WTC11 (cell line): ENCODE data around the gene ARPC2. TPM values are rescaled to one million over a fixed set of nuclear protein-coding genes. Genes with fewer than 3 reads are reported as not detected.

ENCODE experiments used
- ATAC-seq: fragments of 200-7000 bp; cut with Tn5 transposase; 2 replicates; pipeline ENCODE4 v1.10.0; 2021; ENCODE audit warnings: mild to moderate bottlenecking, moderate library complexity
- CTCF ChIA-PET: fragments of 300-600 bp; sonication (Branson Sonifier 250); formaldehyde crosslinking; loops from one replicate; lab custom pipeline; 2021; ENCODE audit warnings: antibody characterized with exemption; lab: Charles Lee
- POLR2A ChIA-PET: fragments of 350-600 bp; sonication (Branson Sonifier 250); formaldehyde crosslinking; loops from one replicate; lab custom pipeline; 2021; ENCODE audit warnings: antibody characterized with exemption; lab: Charles Lee
- DNase-seq: peaks from one replicate; pipeline ENCODE4 v3.0.0; 2021; ENCODE audit warnings: low spot score
- H3K27ac Mint-ChIP-seq: 2 replicates; pipeline ENCODE4 v1.8.0; 2021; ENCODE audit warnings: mixed read lengths
- H3K27me3 Mint-ChIP-seq: 2 replicates; pipeline ENCODE4 v1.8.0; 2021; ENCODE audit warnings: low read depth, mild to moderate bottlenecking, moderate library complexity, mixed read lengths
- H3K36me3 Mint-ChIP-seq: 2 replicates; pipeline ENCODE4 v1.8.0; 2021; ENCODE audit warnings: mixed read lengths
- H3K4me1 Mint-ChIP-seq: 2 replicates; pipeline ENCODE4 v1.8.0; 2022; ENCODE audit warnings: mixed read lengths
- H3K4me3 Mint-ChIP-seq: 2 replicates; pipeline ENCODE4 v1.8.0; 2021; ENCODE audit warnings: mild to moderate bottlenecking, moderate library complexity, mixed read lengths
- H3K9me3 Mint-ChIP-seq: 2 replicates; pipeline ENCODE4 v1.8.0; 2021; ENCODE audit warnings: mixed read lengths
- AR ChIP-seq: fragments of 250-450 bp; sonication (Bioruptor Pico); IDR thresholded peaks from 2 replicates; pipeline ENCODE4 v1.9.0; 2021; ENCODE audit warnings: mild to moderate bottlenecking
- CREB1 ChIP-seq: sonication (generic); formaldehyde crosslinking; IDR thresholded peaks from 2 replicates; pipeline ENCODE4 v1.8.0; 2023; ENCODE audit warnings: mild to moderate bottlenecking, missing genetic modification reagents
- CTCF ChIP-seq: fragments of 200-600 bp; IDR thresholded peaks from 2 replicates; pipeline ENCODE4 v1.8.0; 2022; ENCODE audit warnings: antibody characterized with exemption
- E2F4 ChIP-seq: sonication (generic); formaldehyde crosslinking; IDR thresholded peaks from 2 replicates; pipeline ENCODE4 v1.8.1; 2022; ENCODE audit warnings: low read depth, mild to moderate bottlenecking, moderate library complexity, missing genetic modification reagents, borderline replicate concordance
- FOXP1 ChIP-seq: sonication (generic); formaldehyde crosslinking; IDR thresholded peaks from 2 replicates; pipeline ENCODE4 v1.8.0; 2022; ENCODE audit warnings: missing genetic modification reagents, mild to moderate bottlenecking, moderate library complexity, borderline replicate concordance
- FOXP4 ChIP-seq: sonication (generic); formaldehyde crosslinking; IDR thresholded peaks from 2 replicates; pipeline ENCODE4 v1.8.0; 2022; ENCODE audit warnings: mild to moderate bottlenecking, missing genetic modification reagents
- GABPB1 ChIP-seq: sonication (generic); formaldehyde crosslinking; IDR thresholded peaks from 2 replicates; pipeline ENCODE4 v1.8.1; 2023; ENCODE audit warnings: mild to moderate bottlenecking, missing genetic modification reagents
- HMGA2 ChIP-seq: fragments of 250-450 bp; sonication (Bioruptor Pico); IDR thresholded peaks from 2 replicates; pipeline ENCODE4 v1.4.0; 2021; ENCODE audit warnings: mild to moderate bottlenecking, moderate library complexity
- IRF1 ChIP-seq: sonication (generic); formaldehyde crosslinking; IDR thresholded peaks from 2 replicates; pipeline ENCODE4 v1.8.0; 2023; ENCODE audit warnings: missing genetic modification reagents
- NFATC4 ChIP-seq: fragments of 250-450 bp; sonication (Bioruptor Pico); IDR thresholded peaks from 2 replicates; pipeline ENCODE4 v1.9.0; 2021; ENCODE audit warnings: mild to moderate bottlenecking
- OVOL2 ChIP-seq: fragments of 250-450 bp; sonication (Bioruptor Pico); IDR thresholded peaks from 2 replicates; pipeline ENCODE4 v1.9.0; 2021; ENCODE audit warnings: mild to moderate bottlenecking, borderline replicate concordance
- PRRX2 ChIP-seq: fragments of 250-450 bp; sonication (Bioruptor Pico); IDR thresholded peaks from 2 replicates; pipeline ENCODE4 v1.8.0; 2021; ENCODE audit warnings: mild to moderate bottlenecking
- RORB ChIP-seq: fragments of 250-450 bp; sonication (Bioruptor Pico); IDR thresholded peaks from 2 replicates; pipeline ENCODE4 v1.9.0; 2021; ENCODE audit warnings: mild to moderate bottlenecking
- ZNF121 ChIP-seq: sonication (generic); formaldehyde crosslinking; IDR thresholded peaks from 2 replicates; pipeline ENCODE4 v1.8.0; 2023; ENCODE audit warnings: missing genetic modification reagents
- ZNF232 ChIP-seq: sonication (generic); formaldehyde crosslinking; IDR thresholded peaks from 2 replicates; pipeline ENCODE4 v1.8.0; 2022; ENCODE audit warnings: mild to moderate bottlenecking, missing genetic modification reagents
- ZNF317 ChIP-seq: sonication (generic); formaldehyde crosslinking; IDR thresholded peaks from 2 replicates; pipeline ENCODE4 v1.8.1; 2023; ENCODE audit warnings: low read depth, mild to moderate bottlenecking, moderate library complexity, missing genetic modification reagents, borderline replicate concordance
- ZNF425 ChIP-seq: fragments of 250-450 bp; sonication (Bioruptor Pico); conservative IDR thresholded peaks from 2 replicates; pipeline ENCODE4 v1.9.0; 2021; ENCODE audit warnings: mild to moderate bottlenecking
- ZNF512 ChIP-seq: sonication (generic); formaldehyde crosslinking; IDR thresholded peaks from 2 replicates; pipeline ENCODE4 v1.8.1; 2022; ENCODE audit warnings: missing genetic modification reagents, borderline replicate concordance
- total RNA-seq: library from RNA; stranded (reverse); gene quantifications from 3 replicates; pipeline ENCODE4 v1.2.3, GENCODE V29; 2021

Gene ARPC2
- total RNA-seq, 1 experiment from 2014 or later = 184 TPM

GRCh38 chr2:218301176-218301819, 84.3 kb downstream of the ARPC2 start:
- H3K4me3 Mint-ChIP-seq = no peak overlapping the region
- CTCF ChIA-PET = interaction anchor here (0.5 to 2.6 kb wide), 12 partner anchors 8 to 94 kb away, joined by 3 to 22 read pairs (median 4); partner anchors contain the start of gene CATIP
- no peaks in the 10 kb centered on the region for H3K9me3 Mint-ChIP-seq
- ATAC-seq (peak; percentile 89), DNase-seq (peak; percentile 93)
- H3K4me1 Mint-ChIP-seq = no peaks in the 10 kb centered on the region
- H3K36me3 Mint-ChIP-seq = no peaks in the 10 kb centered on the region
- TF ChIP-seq OVOL2 (CRISPR knock-in tag) (no peak), ZNF425 (CRISPR knock-in tag) (no peak), PRRX2 (CRISPR knock-in tag) (no peak), HMGA2 (no peak), GABPB1 (peak; percentile 75), ZNF512 (CRISPR knock-in tag) (no peak), CTCF (peak; percentile 98), FOXP1 (CRISPR knock-in tag) (no peak), RORB (no peak), ZNF317 (no peak), E2F4 (CRISPR knock-in tag) (no peak), IRF1 (CRISPR knock-in tag) (no peak), AR (CRISPR knock-in tag) (no peak), NFATC4 (CRISPR knock-in tag) (no peak), FOXP4 (no peak), CREB1 (CRISPR knock-in tag) (no peak), ZNF232 (CRISPR knock-in tag) (0 out of 2 replicates have a peak, but pooled peaks have one; percentile 54), ZNF121 (peak; percentile 98)
- H3K27ac Mint-ChIP-seq = no peak overlapping the region
- no peaks in the 10 kb centered on the region; the same call in 1 of the 2 replicates for H3K27me3 Mint-ChIP-seq
- POLR2A ChIA-PET = no interaction called here
